NCI-H69 (cell line): ENCODE data around the gene ZSWIM6.

Experiments used
- DNase-seq: peaks from one replicate; lab custom pipeline; 2025; lab: John Stamatoyannopoulos, UW

The ZSWIM6 gene

GRCh38 chr5:61549530-61549929 lies 217.5 kb downstream of the ZSWIM6 start:
- DNase-seq: no peak

DNA sequence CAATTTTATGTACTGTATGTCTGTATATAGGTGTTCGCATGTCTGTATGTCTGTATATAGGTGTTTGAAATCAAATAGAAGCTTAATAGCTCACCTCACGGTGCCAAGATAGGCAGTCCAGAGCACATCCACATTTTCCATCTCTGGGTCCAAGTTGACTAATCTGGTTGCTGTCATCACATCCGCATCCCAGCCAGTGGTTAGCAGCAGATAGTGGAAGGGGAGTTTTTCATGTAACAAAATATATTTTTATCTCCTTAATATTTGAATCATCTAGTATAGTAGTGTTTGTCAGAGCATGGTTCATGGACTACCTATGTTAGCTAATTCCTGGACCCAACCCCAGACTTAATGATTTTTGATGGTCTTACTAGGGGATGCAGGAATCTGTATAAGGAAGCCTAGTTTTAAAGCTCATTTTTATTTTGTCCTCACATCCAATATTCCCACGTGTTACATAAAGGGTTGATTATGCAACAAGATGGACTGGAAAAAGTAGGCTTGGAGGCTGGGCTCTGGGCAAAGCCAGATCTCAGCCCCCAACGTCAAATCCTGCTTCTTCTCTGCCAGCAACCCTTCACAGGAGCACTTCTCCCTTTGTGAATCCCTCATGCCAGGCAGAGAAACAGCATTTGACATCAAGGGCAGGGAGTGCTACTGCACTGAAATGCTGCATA lies 219.7 kb downstream of the ZSWIM6 start:
- DNase-seq: no peak

DNA sequence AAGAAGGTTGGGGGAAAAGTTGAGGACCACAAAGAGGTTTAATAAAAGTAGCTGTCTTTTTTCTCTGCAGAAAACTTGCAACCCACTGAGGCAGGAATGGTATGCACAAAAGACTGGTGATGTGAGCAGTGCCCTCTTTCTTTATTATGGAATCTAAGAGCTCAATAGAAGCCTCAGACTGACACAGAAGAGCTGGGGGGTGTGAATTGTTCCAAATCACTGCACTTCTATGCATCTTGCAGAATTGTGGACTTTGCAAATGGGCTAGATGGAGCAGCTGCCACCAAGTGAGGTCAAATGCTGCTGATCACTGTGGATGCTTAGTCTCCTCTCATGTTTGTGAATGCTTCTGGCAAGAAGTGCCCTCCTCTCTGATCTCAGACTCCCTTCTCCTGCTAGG lies 227.1 kb downstream of the ZSWIM6 start:
- peak; percentile 9 for DNase-seq

- DNase-seq: no peak
Observed at GRCh38 chr5:61559722-61560121, 227.7 kb downstream of the ZSWIM6 start.

- no peak for DNase-seq
Observed at GRCh38 chr5:61563401-61563800, 231.3 kb downstream of the ZSWIM6 start.

DNA sequence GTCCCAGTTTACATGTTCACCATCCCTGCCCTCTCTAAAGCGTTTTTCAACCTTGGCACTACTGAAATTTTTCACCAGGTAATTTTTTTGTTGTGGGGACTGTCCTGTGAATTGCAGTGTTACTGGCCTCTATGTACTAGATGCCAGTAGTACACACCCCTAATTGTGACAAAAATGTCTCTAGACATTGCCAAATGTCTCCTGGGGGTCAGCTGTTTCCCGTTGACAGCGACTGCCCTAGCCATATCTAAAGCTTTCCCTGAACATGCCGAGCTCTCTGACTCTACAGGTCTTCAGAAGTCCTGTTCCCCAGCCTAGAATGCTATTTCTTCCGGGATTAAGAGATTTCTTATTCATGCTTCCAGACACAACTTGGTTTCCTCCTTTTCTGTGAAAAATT lies 235.3 kb downstream of the ZSWIM6 start:
- no peak for DNase-seq

DNA sequence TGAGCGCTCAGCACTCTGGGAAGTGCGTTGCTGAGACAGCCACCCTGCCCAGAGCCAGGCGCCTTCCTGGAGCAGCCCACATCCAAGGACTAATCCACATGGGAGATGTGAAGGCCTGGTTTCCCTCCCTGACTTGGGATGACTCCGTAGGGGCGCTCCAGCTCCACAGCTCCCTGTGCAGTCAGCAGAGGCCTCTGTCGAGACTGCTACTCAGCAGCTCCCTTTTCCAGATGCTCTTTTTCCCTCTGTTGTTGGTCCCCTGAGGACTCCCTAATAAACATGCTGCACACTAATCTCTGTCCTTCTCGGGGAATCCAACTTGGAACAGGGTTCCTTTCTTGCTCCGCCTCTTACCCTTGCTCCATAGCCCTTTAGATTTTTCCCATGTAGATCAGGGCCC lies 237.3 kb downstream of the ZSWIM6 start:
- no peak for DNase-seq

DNA sequence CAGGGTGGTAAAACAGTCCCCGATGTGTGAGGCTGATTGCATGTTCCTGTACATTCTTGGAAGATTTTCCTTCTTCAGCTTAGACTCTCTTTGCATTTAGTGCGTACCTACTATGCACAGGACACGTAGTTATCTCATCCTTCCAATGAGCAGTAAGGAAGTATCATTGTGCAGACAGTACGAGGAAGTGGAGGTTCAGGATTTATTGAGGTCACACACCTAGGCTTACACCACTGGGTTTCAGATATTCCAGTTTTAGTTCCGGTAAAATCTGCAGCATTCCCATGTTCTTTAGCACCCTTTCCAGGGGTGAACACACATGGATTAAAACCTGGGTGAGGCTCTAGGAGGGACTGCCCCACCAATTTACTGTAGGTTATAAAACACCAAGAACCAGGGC lies 238.7 kb downstream of the ZSWIM6 start:
- DNase-seq: no peak

DNA sequence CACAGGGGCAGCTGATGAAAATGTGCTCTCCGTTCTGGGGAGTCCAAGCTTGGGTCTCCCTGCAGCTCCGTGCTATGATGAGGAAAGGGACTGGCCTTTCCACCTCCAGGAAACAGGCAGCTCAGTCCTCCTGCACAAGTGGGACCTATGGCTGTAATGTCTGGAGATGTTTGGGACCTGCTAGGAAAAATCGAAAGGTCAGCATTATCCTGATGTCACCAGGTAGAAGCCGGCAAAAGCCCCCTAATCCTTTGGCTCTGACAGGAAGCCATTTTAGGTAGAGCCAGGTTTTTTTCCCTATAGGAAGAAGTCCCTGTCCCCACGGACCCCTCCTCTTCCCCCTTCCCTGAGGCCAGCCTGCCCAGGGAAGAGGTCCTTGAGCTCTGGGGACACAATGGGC lies 240.9 kb downstream of the ZSWIM6 start:
- no peak for DNase-seq

DNA sequence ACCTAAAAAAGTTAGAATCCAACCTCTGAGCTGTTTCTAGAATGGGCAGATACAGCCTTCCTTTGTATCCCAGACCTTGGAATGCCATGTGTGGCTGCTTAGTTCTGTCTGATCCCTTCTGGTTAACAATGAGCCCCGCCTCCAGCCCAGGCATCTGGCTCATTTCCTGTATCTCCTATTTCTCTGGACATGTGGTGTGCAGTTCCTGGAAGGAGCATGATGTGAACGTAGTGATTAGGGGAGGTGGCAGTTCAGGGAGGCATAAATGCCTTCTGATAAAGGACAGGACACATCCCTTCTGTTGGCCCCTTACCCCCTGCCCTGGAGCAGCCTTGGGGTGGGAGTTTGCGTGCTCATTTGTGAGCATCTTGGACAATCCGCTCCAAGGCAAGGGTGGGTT lies 243.0 kb downstream of the ZSWIM6 start:
- peak; percentile 86 for DNase-seq

GRCh38 chr5:61575581-61575980 lies 243.5 kb downstream of the ZSWIM6 start:
- DNase-seq: no peak

GRCh38 chr5:61576556-61576955 lies 244.5 kb downstream of the ZSWIM6 start:
- DNase-seq: no peak

DNA sequence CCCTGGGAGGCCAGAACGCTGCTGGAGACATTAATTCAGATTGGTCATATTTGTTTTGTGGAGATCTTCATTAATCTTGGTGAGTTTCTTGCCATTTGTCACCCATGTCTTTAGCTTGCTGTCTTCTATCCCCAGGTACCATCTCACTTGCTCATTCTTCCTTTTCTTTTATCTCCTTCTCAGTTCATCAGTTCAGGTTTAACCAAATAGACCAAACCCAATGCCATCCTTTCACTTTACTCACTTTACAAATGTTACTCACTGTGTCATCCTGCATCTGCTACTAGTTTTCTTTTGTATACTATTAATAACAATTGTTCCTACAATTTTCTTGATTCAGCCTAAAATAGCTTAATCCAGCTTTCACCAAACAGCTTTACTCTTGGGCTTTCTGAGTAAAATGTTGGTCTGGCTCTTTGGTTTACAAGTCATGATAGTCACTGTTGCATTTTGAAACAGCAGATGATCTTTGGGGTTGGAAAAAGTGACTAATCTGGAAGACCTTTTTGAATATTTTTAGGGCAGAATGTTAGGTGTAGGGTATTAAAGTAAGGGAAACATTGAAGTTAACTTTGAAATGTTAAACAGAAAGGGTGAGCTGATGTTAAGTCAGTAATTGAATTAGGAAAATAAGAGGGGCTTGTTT lies 246.9 kb downstream of the ZSWIM6 start:
- no peak for DNase-seq

GRCh38 chr5:61582205-61582820 lies 250.3 kb downstream of the ZSWIM6 start:
- no peak for DNase-seq

GRCh38 chr5:61582887-61583286 lies 250.8 kb downstream of the ZSWIM6 start:
- peak; percentile 11 for DNase-seq

DNA sequence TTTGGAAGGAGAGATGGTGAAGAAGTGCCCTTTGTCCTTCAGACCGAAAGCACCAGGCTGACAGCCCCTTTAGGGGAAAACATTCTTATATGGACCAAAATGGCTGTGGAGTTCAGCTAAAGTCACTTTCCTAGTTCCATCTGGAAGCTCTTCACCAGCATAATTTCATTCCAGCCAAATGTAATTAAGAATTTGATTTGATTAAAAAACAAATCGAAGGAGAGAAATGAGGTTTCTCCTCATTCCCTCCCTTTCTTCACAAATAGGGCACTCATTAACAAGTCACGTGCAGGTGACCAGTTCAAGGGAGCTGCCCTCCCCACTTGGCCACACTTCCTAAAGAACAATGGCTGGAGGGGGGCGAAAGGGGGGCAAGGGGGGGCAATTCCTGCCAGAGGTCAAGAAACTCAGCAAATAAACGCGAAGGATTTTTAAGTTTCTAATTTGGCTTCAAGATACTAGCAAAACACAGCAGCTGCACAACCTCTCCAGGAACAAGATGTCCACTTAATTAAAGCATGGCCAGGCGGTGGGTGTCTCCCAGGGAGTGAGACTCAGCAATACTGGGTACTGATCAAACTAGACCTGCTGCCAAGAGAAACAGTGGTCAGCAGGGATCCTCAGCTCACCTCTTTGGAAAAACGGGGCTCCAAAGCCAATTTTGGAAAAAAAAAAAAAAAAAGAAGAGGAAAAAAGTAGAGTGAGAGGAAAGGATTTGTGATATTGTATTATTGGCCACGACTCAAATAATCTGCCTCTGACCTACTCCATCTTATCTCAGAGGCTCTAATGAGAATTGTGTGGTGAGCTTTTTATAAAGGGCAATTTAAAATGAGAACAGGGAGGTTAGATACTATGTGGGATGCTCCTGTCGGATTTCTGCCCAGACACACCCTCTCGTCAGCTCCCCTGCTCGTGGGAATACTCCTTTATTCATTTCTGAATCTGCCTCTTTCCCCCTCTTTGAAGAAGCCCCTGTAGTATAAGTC lies 254.3 kb downstream of the ZSWIM6 start:
- DNase-seq: peak; percentile 12

DNA sequence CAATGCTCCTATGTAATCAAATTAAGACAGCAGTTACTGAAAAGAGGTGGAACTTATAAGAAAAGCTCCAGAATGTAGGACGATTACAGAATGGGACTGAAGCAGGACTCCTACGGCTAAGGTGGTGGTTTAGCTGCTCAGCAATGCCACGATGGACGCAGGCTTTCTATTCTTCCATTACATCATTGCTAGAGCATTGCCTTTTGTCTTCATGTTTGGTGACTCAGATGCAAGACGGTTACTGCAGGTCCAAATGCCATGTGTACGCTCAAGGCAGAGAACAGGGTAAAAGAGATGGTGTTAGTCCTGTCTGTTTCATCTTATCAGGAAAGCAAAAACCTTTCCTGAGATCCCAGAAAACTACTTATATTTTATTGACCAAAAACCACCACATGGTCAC lies 255.1 kb downstream of the ZSWIM6 start:
- no peak for DNase-seq

- no peak for DNase-seq
Observed at GRCh38 chr5:61588216-61588615, 256.2 kb downstream of the ZSWIM6 start.

- no peak for DNase-seq
Observed at GRCh38 chr5:61589946-61590345, 257.9 kb downstream of the ZSWIM6 start.

- DNase-seq: no peak
Observed at GRCh38 chr5:61590473-61590872, 258.4 kb downstream of the ZSWIM6 start.

GRCh38 chr5:61591859-61592258 lies 259.8 kb downstream of the ZSWIM6 start:
- DNase-seq: no peak

DNA sequence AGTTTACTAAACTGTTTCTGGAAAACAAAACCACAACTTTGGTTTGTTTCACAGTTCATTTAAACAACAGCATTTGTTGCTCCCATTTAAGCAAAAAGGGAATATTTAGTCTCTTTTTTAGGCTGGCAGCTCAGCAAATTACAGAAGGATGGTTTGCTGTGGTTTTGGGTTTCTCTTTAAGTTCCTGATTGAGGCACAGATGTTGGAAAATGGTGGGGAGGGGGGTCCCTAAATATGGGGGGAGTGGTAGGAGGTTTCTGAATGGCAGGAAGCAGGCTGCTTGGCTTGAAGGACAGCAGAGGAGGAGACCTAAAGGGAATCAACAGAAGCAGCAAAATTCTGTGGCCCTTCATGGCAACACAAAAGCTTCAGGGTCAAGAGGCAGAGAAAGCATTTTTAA lies 263.4 kb downstream of the ZSWIM6 start:
- peak; percentile 34 for DNase-seq
